K562 (cell line): Measurements from ENCODE around the gene LCA5L. TPM values are rescaled to one million over a fixed set of nuclear protein-coding genes. Genes with fewer than 3 reads are reported as not detected.

Experiments used
- BCL6 ChIP-seq: fragments of 250-450 bp; sonication (Bioruptor Pico); IDR thresholded peaks from 2 replicates; pipeline ENCODE4 v1.4.0; 2020
- FIP1L1 ChIP-seq: fragments of 200-400 bp; formaldehyde crosslinking; IDR thresholded peaks from 2 replicates; pipeline ENCODE4 v1.6.1; 2018; ENCODE audit warnings: mild to moderate bottlenecking, low read depth, low read length; ENCODE audit not compliant: poor library complexity, severe bottlenecking
- IRF1 ChIP-seq: sonication (generic); formaldehyde crosslinking; IDR thresholded peaks from 2 replicates; pipeline ENCODE4 v1.8.0; 2022; ENCODE audit warnings: missing genetic modification reagents, mild to moderate bottlenecking, borderline replicate concordance
- MIER1 ChIP-seq: fragments of 450-650 bp; IDR thresholded peaks from 2 replicates; pipeline ENCODE4 v1.6.1; 2016; ENCODE audit warnings: antibody characterized with exemption, mild to moderate bottlenecking, low read depth
- MXD1 ChIP-seq: fragments of 250-450 bp; sonication (Bioruptor Pico); IDR thresholded peaks from 2 replicates; pipeline ENCODE4 v1.8.0; 2021; ENCODE audit warnings: borderline replicate concordance, mild to moderate bottlenecking, moderate library complexity; ENCODE audit not compliant: poor library complexity, severe bottlenecking
- PHF21A ChIP-seq: fragments of 450-650 bp; IDR thresholded peaks from 2 replicates; pipeline ENCODE4 v1.6.1; 2017; ENCODE audit warnings: low read depth, borderline replicate concordance
- SIN3A ChIP-seq, 2 experiments: fragments of 150-350 bp in 1 of 2; IDR thresholded peaks; 2 replicates each; pipeline ENCODE4 v1.6.1; 2011 to 2016; ENCODE audit warnings: borderline replicate concordance in 2 of 2, low read depth in 2 of 2, low read length in 2 of 2, mild to moderate bottlenecking in 2 of 2, moderate library complexity in 2 of 2; ENCODE audit not compliant: control insufficient read depth in 1 of 2
- SP1 ChIP-seq: sonication (generic); formaldehyde crosslinking; IDR thresholded peaks from 2 replicates; pipeline ENCODE4 v1.8.1; 2022; ENCODE audit warnings: mild to moderate bottlenecking, missing genetic modification reagents
- TRIM24 ChIP-seq, 2 experiments: fragments of 450-650 bp; IDR thresholded peaks; 2 replicates each; pipeline ENCODE4 v1.6.1; 2016
- ZC3H11A ChIP-seq: IDR thresholded peaks from 2 replicates; pipeline ENCODE4 v1.6.1; 2012; ENCODE audit warnings: low read depth, low read length, improper control_type of control experiment
- ZNF512 ChIP-seq: IDR thresholded peaks from 2 replicates; pipeline ENCODE4 v1.6.1; 2016; ENCODE audit warnings: missing genetic modification characterization, missing compliant biosample characterization
- polyA plus RNA-seq, 8 experiments: library from polyadenylated mRNA; depleted of rRNA in 4 of 8; stranded (reverse) in 5 of 8; unstranded in 3 of 8; fragments of >200 nt; fragmentation: Nextera tagmentation in 2 of 8; fragmentation: Illumina TruSeq in 1 of 8; extraction: Ambion mirVana in 2 of 8; extraction: Trizol in 1 of 8; gene quantifications; 2 replicates each; pipeline versions ENCODE4 v1.2.1 to v1.2.3, GENCODE V29; 2011 to 2014; ENCODE audit warnings: inconsistent platforms in 1 of 8, missing spikeins in 1 of 8
- total RNA-seq, 7 experiments: library from RNA; depleted of rRNA in 6 of 7; stranded (reverse); fragments of >200 nt in 6 of 7; fragmentation: Illumina TruSeq in 2 of 7; extraction: Trizol in 2 of 7; gene quantifications; 2 replicates each; pipeline versions ENCODE4 v1.2.1 to v1.2.3, GENCODE V29; 2011 to 2021; ENCODE audit warnings: low replicate concordance in 1 of 7
- TF ChIP-seq, protein P1 (sequence below): fragments of 450-650 bp; formaldehyde crosslinking; conservative IDR thresholded peaks from 2 replicates; pipeline ENCODE4 v1.4.0; 2022; ENCODE audit warnings: mild to moderate bottlenecking, missing genetic modification characterization
- TF ChIP-seq, protein P2 (sequence below): fragments of 450-650 bp; IDR thresholded peaks from 2 replicates; pipeline ENCODE4 v1.6.1; 2016; ENCODE audit warnings: missing biosample characterization, missing genetic modification characterization
- TF ChIP-seq, protein P3 (sequence below): fragments of 250-450 bp; sonication (Bioruptor Pico); IDR thresholded peaks from 2 replicates; pipeline ENCODE4 v1.4.0; 2020; ENCODE audit warnings: borderline replicate concordance
- TF ChIP-seq, protein P4 (sequence below): fragments of 250-450 bp; sonication (Bioruptor Pico); IDR thresholded peaks from 2 replicates; pipeline ENCODE4 v1.5.0; 2021
- TF ChIP-seq, protein P5 (sequence below): fragments of 250-450 bp; sonication (Bioruptor Pico); IDR thresholded peaks from 2 replicates; pipeline ENCODE4 v1.8.0; 2021; ENCODE audit warnings: mild to moderate bottlenecking, moderate library complexity

Gene LCA5L
- total and polyA plus RNA-seq, 9 of the 15 experiments (the other 6 are each of a cell fraction or from before 2014, with no cell fraction given), result 1.8 to 4.9 (median 3.8) TPM

DNA sequence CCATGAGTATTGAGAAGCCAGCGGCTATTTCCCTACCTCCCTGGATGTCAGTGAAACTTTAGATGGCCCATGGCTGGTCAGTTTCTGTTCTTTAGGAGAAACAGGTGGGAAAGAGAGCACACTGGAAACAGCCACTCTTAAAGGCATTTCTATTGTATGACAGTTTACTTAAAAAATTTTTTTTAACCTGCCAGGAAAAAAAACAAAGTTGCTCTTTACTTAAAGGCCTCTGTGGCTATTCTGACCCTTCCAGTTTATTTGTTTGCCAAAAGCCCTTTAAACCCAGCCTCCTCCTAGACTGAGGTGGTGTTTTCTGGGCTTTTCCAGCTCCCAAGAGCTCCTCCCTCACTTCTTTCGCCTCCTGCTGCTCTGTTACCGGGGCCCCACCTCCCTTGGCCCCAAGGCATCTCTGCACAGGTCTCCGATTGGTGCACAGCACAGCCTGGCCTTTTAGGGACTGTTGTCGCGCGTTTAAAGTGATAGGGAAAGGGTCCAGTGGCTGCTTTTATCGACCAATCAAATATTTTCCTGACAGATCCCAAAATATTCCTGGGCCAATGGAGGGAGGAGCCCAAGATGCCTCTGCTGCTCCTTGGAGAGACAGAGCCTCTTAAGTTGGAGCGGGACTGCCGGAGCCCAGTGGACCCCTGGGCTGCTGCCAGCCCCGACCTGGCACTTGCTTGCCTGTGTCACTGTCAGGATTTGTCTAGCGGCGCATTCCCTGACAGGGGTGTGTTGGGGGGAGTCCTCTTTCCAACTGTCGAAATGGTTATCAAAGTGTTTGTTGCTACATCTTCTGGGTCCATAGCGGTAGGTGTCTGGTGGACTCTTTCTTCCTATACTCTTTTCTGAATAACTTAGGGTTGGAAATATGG, 6.0 kb upstream of the LCA5L start, which contains the start of gene SH3BGR (continued):
- TF ChIP-seq, protein P1, sequence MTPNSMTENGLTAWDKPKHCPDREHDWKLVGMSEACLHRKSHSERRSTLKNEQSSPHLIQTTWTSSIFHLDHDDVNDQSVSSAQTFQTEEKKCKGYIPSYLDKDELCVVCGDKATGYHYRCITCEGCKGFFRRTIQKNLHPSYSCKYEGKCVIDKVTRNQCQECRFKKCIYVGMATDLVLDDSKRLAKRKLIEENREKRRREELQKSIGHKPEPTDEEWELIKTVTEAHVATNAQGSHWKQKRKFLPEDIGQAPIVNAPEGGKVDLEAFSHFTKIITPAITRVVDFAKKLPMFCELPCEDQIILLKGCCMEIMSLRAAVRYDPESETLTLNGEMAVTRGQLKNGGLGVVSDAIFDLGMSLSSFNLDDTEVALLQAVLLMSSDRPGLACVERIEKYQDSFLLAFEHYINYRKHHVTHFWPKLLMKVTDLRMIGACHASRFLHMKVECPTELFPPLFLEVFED (CRISPR knock-in tag), result peak; percentile 80
- TF ChIP-seq, protein P2, sequence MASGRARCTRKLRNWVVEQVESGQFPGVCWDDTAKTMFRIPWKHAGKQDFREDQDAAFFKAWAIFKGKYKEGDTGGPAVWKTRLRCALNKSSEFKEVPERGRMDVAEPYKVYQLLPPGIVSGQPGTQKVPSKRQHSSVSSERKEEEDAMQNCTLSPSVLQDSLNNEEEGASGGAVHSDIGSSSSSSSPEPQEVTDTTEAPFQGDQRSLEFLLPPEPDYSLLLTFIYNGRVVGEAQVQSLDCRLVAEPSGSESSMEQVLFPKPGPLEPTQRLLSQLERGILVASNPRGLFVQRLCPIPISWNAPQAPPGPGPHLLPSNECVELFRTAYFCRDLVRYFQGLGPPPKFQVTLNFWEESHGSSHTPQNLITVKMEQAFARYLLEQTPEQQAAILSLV (tag), result no peak
- TF ChIP-seq, protein P3, sequence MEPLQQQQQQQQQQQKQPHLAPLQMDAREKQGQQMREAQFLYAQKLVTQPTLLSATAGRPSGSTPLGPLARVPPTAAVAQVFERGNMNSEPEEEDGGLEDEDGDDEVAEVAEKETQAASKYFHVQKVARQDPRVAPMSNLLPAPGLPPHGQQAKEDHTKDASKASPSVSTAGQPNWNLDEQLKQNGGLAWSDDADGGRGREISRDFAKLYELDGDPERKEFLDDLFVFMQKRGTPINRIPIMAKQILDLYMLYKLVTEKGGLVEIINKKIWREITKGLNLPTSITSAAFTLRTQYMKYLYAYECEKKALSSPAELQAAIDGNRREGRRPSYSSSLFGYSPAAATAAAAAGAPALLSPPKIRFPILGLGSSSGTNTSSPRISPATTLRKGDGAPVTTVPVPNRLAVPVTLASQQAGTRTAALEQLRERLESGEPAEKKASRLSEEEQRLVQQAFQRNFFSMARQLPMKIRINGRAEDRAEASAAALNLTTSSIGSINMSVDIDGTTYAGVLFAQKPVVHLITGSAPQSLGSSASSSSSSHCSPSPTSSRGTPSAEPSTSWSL (CRISPR knock-in tag), result no peak
- no peak for TF ChIP-seq TRIM24 (IDR thresholded peaks at IDR 0.05)
- TF ChIP-seq ZNF512 (tag), result no peak
- TF ChIP-seq ZC3H11A, result no peak
- TF ChIP-seq IRF1, result no peak
- TF ChIP-seq, protein P4, sequence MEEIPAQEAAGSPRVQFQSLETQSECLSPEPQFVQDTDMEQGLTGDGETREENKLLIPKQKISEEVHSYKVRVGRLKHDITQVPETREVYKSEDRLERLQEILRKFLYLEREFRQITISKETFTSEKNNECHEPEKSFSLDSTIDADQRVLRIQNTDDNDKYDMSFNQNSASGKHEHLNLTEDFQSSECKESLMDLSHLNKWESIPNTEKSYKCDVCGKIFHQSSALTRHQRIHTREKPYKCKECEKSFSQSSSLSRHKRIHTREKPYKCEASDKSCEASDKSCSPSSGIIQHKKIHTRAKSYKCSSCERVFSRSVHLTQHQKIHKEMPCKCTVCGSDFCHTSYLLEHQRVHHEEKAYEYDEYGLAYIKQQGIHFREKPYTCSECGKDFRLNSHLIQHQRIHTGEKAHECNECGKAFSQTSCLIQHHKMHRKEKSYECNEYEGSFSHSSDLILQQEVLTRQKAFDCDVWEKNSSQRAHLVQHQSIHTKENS (CRISPR knock-in tag), result no peak
- TF ChIP-seq PHF21A, result no peak
- TF ChIP-seq, protein P5, sequence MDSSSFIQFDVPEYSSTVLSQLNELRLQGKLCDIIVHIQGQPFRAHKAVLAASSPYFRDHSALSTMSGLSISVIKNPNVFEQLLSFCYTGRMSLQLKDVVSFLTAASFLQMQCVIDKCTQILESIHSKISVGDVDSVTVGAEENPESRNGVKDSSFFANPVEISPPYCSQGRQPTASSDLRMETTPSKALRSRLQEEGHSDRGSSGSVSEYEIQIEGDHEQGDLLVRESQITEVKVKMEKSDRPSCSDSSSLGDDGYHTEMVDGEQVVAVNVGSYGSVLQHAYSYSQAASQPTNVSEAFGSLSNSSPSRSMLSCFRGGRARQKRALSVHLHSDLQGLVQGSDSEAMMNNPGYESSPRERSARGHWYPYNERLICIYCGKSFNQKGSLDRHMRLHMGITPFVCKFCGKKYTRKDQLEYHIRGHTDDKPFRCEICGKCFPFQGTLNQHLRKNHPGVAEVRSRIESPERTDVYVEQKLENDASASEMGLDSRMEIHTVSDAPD (CRISPR knock-in tag), result no peak
- TF ChIP-seq FIP1L1, result no peak
- TF ChIP-seq SIN3A (IDR thresholded peaks at IDR 0.05; ENCODE audit: borderline replicate concordance in 2 of 2, control insufficient read depth in 1 of 2, low read depth in 2 of 2, low read length in 2 of 2), result no peak
- TF ChIP-seq MXD1, result no peak
- TF ChIP-seq BCL6, result no peak
- TF ChIP-seq MIER1, result no peak
- TF ChIP-seq SP1, result no peak
